HUDEP-2 (cell line): ENCODE results near the gene PKP3.
"Not testable (repeated sequence)": the region's sequence is repeated elsewhere in the genome, so short reads cannot be mapped to it uniquely, and the experiment has no call there.

Experiments used
- DNase-seq, 76 experiments: peaks; one replicate each; lab custom pipeline; 2025; ENCODE audit not compliant: unreplicated experiment in 76 of 76; lab: John Stamatoyannopoulos, UW

The PKP3 gene

GRCh38 chr11:420911-421321, 26.9 kb downstream of the PKP3 start:
- DNase-seq, result no peak

DNA sequence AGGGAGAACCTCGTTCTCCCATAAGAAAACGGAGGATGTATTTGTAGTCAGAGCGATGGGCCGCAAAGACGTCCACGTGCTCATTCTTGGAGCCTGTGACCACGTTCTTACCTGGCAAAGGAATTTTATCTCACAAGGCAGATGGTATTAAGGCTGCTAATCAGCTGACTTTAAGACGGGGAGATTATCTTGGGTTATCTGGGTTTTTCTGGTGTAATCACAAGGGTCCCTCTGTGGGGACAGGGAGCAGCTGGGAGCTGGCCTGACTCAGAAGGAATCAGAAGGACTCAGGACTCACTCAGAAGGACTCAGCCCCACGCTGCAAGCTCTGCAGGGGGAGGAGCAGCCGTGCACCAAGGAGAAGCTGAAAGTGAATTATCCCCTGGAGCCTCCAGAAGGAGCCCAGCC, 28.2 kb downstream of the PKP3 start:
- DNase-seq, result peak in 15 of 76 experiments; percentile 9 to 61 (median 28)

DNA sequence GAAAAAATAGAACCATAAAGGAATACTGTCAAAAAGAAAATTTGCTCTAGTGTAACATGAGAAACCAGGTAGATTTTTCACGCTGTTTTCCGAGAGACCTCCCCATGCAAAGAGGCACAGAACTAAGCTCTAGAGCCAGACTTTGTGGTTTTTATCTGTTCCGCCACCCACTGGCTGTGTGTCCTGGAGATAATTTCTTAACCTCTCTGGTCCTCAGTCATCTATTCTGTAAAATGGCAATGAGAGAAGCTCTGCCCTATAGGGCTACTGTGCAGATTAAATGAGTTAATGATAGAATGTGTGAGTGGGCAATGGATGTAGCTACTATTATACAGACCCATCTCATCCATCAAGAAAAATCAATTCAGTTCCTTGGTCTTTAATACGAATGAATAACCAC, 30.2 kb downstream of the PKP3 start:
- no peak for DNase-seq

DNA sequence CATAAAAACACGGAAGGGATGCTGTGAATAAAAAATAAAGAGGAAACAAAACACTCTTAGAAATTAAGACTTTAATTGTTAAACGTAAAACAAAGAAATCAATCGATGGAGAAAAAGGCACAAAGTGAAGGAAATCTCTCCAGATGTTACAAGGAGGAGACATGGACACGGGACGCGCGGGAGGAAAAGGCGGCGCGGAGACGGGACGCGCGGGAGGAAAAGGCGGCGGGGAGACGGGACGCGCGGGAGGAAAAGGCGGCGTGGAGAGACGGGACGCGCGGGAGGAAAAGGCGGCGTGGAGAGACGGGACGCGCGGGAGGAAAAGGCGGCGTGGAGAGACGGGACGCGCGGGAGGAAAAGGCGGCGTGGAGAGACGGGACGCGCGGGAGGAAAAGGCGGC, 30.8 kb downstream of the PKP3 start:
- not testable (repeated sequence) for DNase-seq

DNA sequence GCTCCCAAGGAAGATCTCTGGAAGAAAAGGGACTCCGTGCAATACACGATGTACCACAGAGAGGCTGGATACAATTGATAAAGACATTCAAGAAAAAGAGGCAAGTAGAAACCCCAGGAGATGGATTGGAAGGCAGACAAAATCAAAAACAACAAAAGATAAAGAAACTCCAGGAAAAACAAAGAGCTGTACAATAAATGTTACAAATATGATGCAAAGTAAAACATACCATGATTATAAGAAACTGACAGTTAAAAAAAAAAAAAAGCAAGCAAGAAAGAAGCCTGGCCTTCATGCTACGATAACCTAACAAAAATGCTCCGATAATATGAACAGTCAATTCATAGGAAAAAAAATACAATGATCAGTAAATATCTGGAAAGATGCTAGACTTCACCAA, 31.3 kb downstream of the PKP3 start:
- DNase-seq, result no peak

GRCh38 chr11:426851-427250, 32.8 kb downstream of the PKP3 start:
- no peak for DNase-seq

DNA sequence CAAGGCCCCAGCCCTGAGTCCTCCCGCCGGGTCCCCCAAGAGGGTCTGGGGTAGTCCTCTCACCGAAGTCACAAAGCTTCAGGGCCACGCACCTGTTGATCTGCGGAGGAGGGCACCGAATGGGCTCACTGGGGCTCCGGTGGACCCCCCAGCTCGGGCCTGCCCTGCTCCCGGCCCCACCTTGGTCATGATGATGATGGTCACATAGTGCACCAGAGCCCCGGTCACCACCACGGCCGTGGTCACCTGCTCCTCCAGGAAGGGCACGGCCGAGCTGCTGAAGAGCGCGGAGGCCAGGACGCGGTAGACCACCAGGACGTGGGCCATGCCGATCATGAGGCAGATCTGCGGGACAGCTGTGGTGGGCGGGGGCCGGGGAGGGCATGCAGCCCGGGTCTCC, 34.3 kb downstream of the PKP3 start:
- DNase-seq, result no peak

DNA sequence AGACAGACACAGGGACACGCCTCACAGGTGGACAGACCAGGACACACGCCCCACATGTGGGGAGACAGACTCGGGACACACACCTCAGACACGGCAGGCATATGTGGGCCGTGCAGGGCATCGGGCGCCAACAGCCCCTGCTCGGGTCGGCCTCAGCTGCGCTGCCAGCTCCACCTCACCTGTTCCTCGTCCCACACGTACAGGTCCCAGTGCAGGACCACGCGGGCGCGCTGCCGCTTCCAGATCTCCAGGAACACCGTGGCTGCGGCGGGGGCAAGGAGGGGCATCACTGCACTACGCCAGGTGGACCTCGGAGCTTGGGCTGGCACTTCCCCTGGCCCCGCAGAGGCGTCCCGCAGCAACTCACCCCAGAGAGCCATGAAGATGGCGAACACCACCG, 35.4 kb downstream of the PKP3 start:
- DNase-seq, result no peak

GRCh38 chr11:429931-430456, 36.0 kb downstream of the PKP3 start:
- DNase-seq, result no peak

- no peak for DNase-seq
Observed at GRCh38 chr11:431921-432320, 37.9 kb downstream of the PKP3 start.

DNA sequence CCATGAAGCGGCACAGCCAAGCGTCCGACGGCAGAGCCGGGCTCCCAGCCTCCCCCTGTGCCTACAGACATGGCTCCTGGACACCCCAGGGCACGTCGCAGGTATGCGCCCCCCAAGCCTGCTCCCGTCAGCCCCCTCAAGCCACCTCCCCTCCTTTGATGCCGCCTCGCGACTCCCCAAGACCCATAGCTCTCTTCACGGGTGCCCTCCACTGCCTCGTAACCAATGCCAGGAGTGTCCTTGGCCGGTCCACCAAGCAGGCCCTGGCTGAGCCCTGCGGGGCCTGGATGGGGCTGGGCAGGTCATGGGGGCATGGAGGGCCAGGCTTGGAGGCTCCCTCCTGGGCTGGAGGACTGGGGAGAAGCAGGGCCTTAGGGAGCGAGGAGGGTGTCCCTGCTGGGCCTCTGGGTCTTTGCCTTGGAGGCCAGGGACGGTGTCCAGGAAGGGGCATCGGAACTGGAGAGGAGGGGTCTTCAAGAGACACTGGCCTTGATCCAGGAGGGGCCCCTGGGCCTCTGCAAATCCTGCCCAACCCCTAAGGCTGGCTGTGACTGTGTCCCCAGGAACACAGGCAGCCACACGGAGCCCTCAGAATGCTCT, 38.6 kb downstream of the PKP3 start:
- no peak for DNase-seq

- no peak for DNase-seq
Observed at GRCh38 chr11:433111-433510, 39.1 kb downstream of the PKP3 start.

DNA sequence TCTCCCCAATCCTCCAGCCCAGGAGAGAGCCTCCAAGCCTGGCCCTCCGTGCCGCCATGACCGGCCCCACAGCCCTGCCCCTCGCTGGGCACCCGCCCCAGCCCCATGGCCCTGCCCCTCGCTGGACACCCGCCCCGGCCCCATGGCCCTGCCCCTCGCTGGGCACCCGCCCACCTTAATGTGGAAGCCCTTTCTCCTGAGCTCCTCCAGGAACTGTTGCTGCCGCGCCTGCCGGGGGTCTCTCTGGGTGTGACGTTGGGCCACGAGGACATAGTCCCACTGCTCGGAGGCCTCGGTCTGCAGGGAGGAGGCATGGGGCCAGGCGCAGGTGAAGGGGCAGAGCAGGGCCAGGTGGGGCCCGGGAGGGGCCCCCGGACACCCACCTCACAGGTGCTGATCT, 39.6 kb downstream of the PKP3 start:
- DNase-seq, result no peak

DNA sequence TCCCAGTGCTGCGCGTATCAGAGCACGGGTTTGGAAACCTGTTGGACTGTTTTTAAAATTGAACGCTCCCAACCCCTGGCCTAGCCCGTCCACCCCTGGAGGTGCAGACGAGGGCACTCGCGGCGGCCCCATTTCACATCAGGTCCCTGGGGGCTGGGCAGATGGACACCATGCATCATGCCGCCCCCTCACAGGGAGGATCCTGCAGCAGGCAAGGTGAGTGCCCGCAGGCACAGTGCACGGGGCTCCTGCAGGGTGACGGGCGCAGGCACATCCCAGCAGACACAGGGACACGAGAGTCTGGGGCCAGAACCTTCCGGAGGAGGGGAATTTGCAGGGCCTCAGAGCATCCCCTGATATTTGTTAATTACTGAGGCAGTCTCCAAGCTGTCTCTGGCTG, 40.5 kb downstream of the PKP3 start:
- DNase-seq, result no peak

GRCh38 chr11:434999-435740, 41.2 kb downstream of the PKP3 start:
- DNase-seq, result not testable (repeated sequence)

DNA sequence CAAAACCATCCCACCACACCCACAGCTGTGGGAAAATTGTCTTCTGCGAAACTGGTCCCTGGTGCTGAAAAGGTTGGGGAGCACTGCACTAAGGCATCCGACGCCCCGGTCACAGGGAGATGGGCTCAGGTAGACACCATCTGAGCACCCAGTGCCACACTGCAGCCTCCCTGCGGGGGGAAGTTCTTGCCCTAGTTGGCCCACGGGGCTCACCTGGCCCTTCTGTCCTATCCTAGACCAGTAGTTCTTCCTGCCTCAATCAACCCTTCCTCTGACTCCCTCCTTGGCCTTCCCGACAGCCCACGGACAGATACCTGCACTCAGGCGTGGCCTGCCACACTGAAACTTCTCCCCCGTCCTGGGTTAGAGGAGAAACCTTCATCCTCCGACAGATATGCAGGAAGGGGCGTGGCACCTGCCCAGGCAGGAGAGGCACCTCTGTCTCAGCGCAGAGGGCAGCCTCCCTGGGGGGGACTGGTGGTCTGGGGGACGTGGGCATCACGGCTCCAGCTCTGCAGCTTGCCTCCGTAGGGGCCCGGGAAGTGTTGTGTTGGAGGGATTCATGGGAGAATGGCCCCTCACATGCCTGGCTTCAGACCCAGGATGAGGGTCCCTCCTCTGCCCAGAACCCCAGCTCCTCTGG, 43.3 kb downstream of the PKP3 start:
- no peak for DNase-seq

DNA sequence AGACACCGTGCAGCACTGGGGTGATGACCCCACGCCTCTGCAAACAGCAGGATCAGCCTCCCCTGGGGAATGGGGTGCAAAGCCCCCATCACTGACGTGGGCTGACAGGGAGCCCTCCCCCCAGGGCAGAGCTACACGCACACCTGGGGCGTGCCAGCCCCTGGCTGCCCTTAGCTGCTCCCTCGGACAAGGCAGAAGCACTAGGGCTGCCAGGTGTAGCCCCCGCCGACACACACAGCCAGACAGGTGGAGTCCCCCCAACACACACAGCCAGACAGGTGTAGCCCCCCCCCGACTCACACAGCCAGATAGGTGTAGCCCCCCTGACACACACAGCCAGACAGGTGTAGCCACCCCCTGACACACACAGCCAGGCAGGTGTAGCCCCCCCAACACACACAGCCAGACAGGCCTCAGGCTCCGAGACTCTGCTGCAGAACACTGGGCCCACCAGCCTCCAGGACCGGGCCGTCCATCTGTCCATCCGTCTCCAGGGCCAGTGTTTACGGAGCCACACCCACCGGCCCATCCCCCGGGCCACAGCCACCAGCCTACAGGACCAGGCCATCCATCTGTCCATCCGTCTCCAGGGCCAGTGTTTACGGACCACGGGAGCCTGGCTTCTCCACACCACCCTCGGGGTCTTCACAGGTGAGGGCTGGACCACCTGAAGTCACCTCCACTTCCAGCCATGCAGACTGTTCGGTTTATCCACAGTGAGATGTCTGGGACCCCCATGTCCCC, 44.3 kb downstream of the PKP3 start:
- DNase-seq, result no peak

DNA sequence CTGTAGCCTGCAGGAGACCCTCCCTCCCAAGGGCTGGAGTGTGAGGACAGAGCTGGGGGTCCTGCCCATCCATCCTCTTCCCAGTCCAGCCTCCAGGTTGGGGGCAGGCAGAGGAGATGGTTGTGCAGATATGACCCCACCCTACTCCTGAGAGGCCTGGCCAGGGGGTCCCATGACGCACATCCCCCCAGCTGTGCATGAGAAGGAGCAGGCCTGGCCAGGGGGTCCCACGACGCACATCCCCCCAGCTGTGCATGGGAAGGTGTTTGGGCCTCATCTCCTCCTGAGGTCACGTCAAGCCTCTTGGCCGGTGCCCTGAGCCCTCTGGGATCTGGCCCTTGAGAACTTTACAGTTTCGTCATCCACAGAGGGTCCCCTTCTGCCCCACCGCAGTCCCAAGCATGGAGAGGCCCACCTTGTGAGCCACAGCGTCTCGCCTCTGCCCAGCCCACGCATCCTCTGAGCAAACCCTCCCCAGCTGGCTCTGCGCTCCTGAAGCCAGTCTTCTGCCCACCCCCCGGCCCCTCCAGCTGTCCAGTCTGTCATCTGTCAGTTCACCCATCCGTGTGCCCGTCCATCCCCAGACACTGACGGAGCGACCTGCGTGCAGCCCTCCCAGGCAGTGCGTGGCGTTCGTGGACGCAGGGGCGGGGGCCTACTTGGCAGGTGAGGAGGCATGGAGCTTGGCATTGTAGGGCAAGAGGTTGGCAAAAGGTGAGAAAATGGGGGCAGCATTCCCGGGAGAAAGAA, 45.5 kb downstream of the PKP3 start:
- no peak for DNase-seq

DNA sequence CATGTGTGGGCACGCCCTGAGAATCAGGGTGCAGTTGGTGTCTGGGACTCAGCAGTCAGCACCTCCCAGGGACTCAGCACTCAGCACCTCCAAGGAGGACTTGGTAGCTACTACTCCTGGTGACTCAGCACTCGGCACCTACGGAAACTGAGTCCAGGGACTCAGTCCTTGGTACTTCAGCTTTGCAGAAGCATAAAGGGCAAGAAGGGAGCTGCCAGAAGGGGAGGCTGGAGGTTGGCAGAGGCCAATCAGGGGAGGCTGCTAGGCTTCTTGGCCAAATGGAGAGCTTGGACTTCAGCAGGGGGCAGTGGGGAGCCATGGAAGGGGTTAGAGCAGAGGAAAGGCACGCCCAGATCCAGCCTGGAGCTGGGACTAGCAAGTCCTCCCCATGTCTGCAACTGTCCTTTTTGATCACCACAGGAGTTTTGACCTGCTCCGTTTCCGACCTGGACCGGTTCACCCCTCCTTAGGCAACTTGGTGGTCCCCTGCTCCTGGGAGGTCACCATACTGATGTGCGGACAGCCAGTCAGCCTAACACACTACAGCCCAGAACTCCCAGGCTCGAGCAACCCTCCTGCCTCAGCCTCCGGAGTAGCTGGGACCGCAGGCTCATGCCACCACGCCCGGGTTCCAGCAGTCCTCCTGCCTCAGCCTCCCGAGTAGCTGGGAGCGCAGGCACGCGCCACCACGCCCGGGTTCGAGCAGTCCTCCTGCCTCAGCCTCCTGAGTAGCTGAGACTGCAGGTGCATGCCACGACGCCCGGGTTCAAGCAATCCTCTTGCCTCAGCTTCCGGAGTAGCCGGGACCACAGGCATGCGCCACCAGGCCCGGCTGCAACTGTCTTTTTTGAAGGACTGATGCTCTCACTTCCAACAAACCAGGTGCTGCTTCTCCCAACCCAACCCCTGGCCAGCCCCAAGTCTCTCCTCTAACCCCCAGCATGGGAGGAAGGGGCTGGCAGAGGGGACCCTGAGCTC, 46.3 kb downstream of the PKP3 start:
- peak in 22 of 76 experiments; percentile 12 to 43 (median 21) for DNase-seq
